Keratinocyte (primary cell): Measurements from ENCODE around the gene UBE2E1. TPM values are rescaled to one million over a fixed set of nuclear protein-coding genes. Genes with fewer than 3 reads are reported as not detected.

Source experiments
- DNase-seq: peaks from one replicate; pipeline ENCODE4 v3.0.0-alpha.2; 2011; ENCODE audit warnings: low read depth, missing footprints, low spot score
- FAIRE-seq: peaks from 2 replicates; lab custom pipeline; 2011; peaks lifted over from hg19 to GRCh38; lab: Jason Lieb, UNC
- H2AFZ ChIP-seq: 2 replicates; pipeline ENCODE4 v1.6.0; 2012; ENCODE audit warnings: low read length, control low read depth, inconsistent platforms; ENCODE audit not compliant: control insufficient read depth
- H3K27ac ChIP-seq: 2 replicates; pipeline ENCODE4 v1.5.1; 2011; ENCODE audit warnings: low read length; ENCODE audit not compliant: control insufficient read depth, insufficient read depth
- H3K27me3 ChIP-seq: 3 replicates; pipeline ENCODE4 v1.6.0; 2011; ENCODE audit warnings: low read length; ENCODE audit not compliant: control insufficient read depth, insufficient read depth; ENCODE audit errors: extremely low read depth
- H3K36me3 ChIP-seq, 2 experiments: 2 replicates in 1 of 2; 3 replicates in 1 of 2; pipeline ENCODE4 v1.5.1; 2011; ENCODE audit warnings: low read length in 2 of 2, mild to moderate bottlenecking in 1 of 2; ENCODE audit not compliant: control insufficient read depth in 2 of 2, insufficient read depth in 2 of 2; ENCODE audit errors: extremely low read depth in 1 of 2
- H3K4me1 ChIP-seq: 3 replicates; pipeline ENCODE4 v1.5.1; 2011; ENCODE audit warnings: low read length; ENCODE audit not compliant: control insufficient read depth, insufficient read depth; ENCODE audit errors: extremely low read depth
- H3K4me2 ChIP-seq: 3 replicates; pipeline ENCODE4 v1.6.0; 2011; ENCODE audit warnings: low read depth, low read length; ENCODE audit not compliant: control insufficient read depth, insufficient read depth; ENCODE audit errors: extremely low read depth
- H3K4me3 ChIP-seq, 3 experiments: fragments of 200-600 bp in 1 of 3; sonication (generic) in 1 of 3; 2 replicates in 2 of 3; 3 replicates in 1 of 3; pipeline ENCODE4 v1.5.1; 2011 to 2016; ENCODE audit warnings: low read length in 3 of 3, mild to moderate bottlenecking in 3 of 3, control low read depth in 2 of 3, inconsistent platforms in 1 of 3, low read depth in 1 of 3, mixed read lengths in 1 of 3, mixed run types in 1 of 3, moderate library complexity in 1 of 3; ENCODE audit not compliant: control insufficient read depth in 2 of 3, insufficient read depth in 2 of 3; ENCODE audit errors: extremely low read depth in 1 of 3
- H3K79me2 ChIP-seq: 2 replicates; pipeline ENCODE4 v1.6.0; 2012; ENCODE audit warnings: low read length; ENCODE audit not compliant: control insufficient read depth, insufficient read depth
- H3K9ac ChIP-seq: 3 replicates; pipeline ENCODE4 v1.6.0; 2011; ENCODE audit warnings: low read length; ENCODE audit not compliant: control insufficient read depth, insufficient read depth; ENCODE audit errors: extremely low read depth
- H3K9me1 ChIP-seq: 3 replicates; pipeline ENCODE4 v1.6.0; 2011; ENCODE audit warnings: low read length; ENCODE audit not compliant: control insufficient read depth, insufficient read depth; ENCODE audit errors: extremely low read depth
- H3K9me3 ChIP-seq: 2 replicates; pipeline ENCODE4 v1.5.1; 2012; ENCODE audit warnings: low read depth, low read length; ENCODE audit not compliant: control insufficient read depth
- H4K20me1 ChIP-seq: 3 replicates; pipeline ENCODE4 v1.6.0; 2011; ENCODE audit warnings: low read length; ENCODE audit not compliant: control insufficient read depth, insufficient read depth; ENCODE audit errors: extremely low read depth
- CTCF ChIP-seq, 3 experiments: IDR thresholded peaks in 1 of 3; conservative IDR thresholded peaks in 1 of 3; optimal IDR thresholded peaks in 1 of 3; 2 replicates in 2 of 3; 3 replicates in 1 of 3; pipeline versions ENCODE3 to v1.5.1; 2011; ENCODE audit warnings: low read length in 3 of 3, mild to moderate bottlenecking in 3 of 3, moderate library complexity in 2 of 3, control low read depth in 1 of 3, inconsistent platforms in 1 of 3; ENCODE audit not compliant: insufficient read depth in 2 of 3; ENCODE audit errors: extremely low read depth in 1 of 3
- EZH2 ChIP-seq: IDR thresholded peaks from one replicate; pipeline ENCODE4 v1.6.1; 2012; ENCODE audit warnings: inconsistent platforms, mild to moderate bottlenecking, low read length, moderate library complexity
- dilution Hi-C: fragments of 300-500 bp; cut with MboI; formaldehyde crosslinking; loops from one replicate; pipeline ENCODE4 v1.7.0; 2020; ENCODE audit warnings: low sequenced_read_pairs; ENCODE audit not compliant: extremely low pct_ligation_motif_present
- polyA plus RNA-seq, 5 experiments: library from polyadenylated mRNA; depleted of rRNA in 3 of 5; stranded (reverse) in 3 of 5; stranded (forward) in 1 of 5; unstranded in 1 of 5; fragments of >200 nt; gene quantifications; 1 replicate in 1 of 5; 2 replicates in 3 of 5; 3 replicates in 1 of 5; pipeline versions ENCODE4 v1.2.1 to v1.2.3, GENCODE V29; 2011 to 2012; ENCODE audit warnings: missing spikeins in 2 of 5, low read depth in 1 of 5, low replicate concordance in 1 of 5

UBE2E1 gene
- polyA plus RNA-seq, 1 donor (not counting 4 experiments of a cell fraction or from before 2014, with no cell fraction given) = 205 TPM

- FAIRE-seq (no peak), DNase-seq (no peak)
- dilution Hi-C loops = no loop called here
- peaks cover 44% of the 10 kb centered on the region for H3K79me2 ChIP-seq
- TF ChIP-seq CTCF (optimal IDR thresholded peaks at IDR 0.05 in 1 of 3, IDR thresholded peaks at IDR 0.05 in 1 of 3, conservative IDR thresholded peaks at IDR 0.05 in 1 of 3; ENCODE audit: extremely low read depth in 1 of 3, insufficient read depth in 2 of 3, low read length in 3 of 3) (no peak), EZH2 (no peak)
- H3K27me3 ChIP-seq = no peaks in the 10 kb centered on the region
- no peaks in the 10 kb centered on the region for H3K9me3 ChIP-seq
- H3K9me1 ChIP-seq = no peaks in the 10 kb centered on the region
- peaks cover 11% of the 10 kb centered on the region for H4K20me1 ChIP-seq
- H2AFZ ChIP-seq = no peak overlapping the region
- H3K27ac ChIP-seq = no peak overlapping the region
- no peak overlapping the region for H3K9ac ChIP-seq
- H3K4me3 ChIP-seq = no peak overlapping the region
- peaks cover 0 to 4% of the 10 kb centered on the region in 2 experiments for H3K36me3 ChIP-seq
- peaks cover 10% of the 10 kb centered on the region for H3K4me1 ChIP-seq
- H3K4me2 ChIP-seq = no peak overlapping the region
These were observed 57.3 kb downstream of the UBE2E1 start for GRCh38 chr3:23863060-23863459.

GRCh38 chr3:23864931-23865330 lies 59.2 kb downstream of the UBE2E1 start:
- no peak overlapping the region for H3K27ac ChIP-seq
- peaks cover 43% of the 10 kb centered on the region for H3K79me2 ChIP-seq
- no peak for DNase-seq
- no peak overlapping the region for H3K4me2 ChIP-seq
- H3K9ac ChIP-seq = no peak overlapping the region
- no peak overlapping the region for H3K4me3 ChIP-seq
- H3K27me3 ChIP-seq = no peaks in the 10 kb centered on the region
- no peaks in the 10 kb centered on the region for H3K4me1 ChIP-seq
- no peaks in the 10 kb centered on the region for H3K9me1 ChIP-seq
- FAIRE-seq = no peak
- TF ChIP-seq EZH2 = no peak
- TF ChIP-seq CTCF (optimal IDR thresholded peaks at IDR 0.05 in 1 of 3, IDR thresholded peaks at IDR 0.05 in 1 of 3, conservative IDR thresholded peaks at IDR 0.05 in 1 of 3; ENCODE audit: extremely low read depth in 1 of 3, insufficient read depth in 2 of 3, low read length in 3 of 3) = no peak
- no peak overlapping the region for H2AFZ ChIP-seq
- peaks cover 0 to 4% of the 10 kb centered on the region in 2 experiments for H3K36me3 ChIP-seq
- H3K9me3 ChIP-seq = no peaks in the 10 kb centered on the region
- H4K20me1 ChIP-seq = peaks cover 2% of the 10 kb centered on the region
- dilution Hi-C loops = no loop called here
